Neuron (in vitro differentiated cells): ENCODE results near the gene FBXO38.

Experiments used
- H2AFZ ChIP-seq: one replicate; pipeline ENCODE4 v1.6.1; 2013; ENCODE audit warnings: low read depth, mild to moderate bottlenecking, inconsistent platforms, low read length, moderate library complexity
- H3K27me3 ChIP-seq: one replicate; pipeline ENCODE4 v1.6.1; 2013; ENCODE audit warnings: low read length; ENCODE audit not compliant: insufficient read depth
- H3K36me3 ChIP-seq: one replicate; pipeline ENCODE4 v1.6.1; 2013; ENCODE audit warnings: low read length; ENCODE audit not compliant: insufficient read depth
- H3K4me1 ChIP-seq: one replicate; pipeline ENCODE4 v1.6.1; 2013; ENCODE audit warnings: low read length; ENCODE audit not compliant: insufficient read depth
- H3K4me3 ChIP-seq: 2 replicates; pipeline ENCODE4 v1.5.1; 2013; ENCODE audit warnings: mild to moderate bottlenecking, low read length, moderate library complexity
- H3K9me3 ChIP-seq: one replicate; pipeline ENCODE4 v1.6.1; 2013; ENCODE audit warnings: low read length

FBXO38 gene

DNA sequence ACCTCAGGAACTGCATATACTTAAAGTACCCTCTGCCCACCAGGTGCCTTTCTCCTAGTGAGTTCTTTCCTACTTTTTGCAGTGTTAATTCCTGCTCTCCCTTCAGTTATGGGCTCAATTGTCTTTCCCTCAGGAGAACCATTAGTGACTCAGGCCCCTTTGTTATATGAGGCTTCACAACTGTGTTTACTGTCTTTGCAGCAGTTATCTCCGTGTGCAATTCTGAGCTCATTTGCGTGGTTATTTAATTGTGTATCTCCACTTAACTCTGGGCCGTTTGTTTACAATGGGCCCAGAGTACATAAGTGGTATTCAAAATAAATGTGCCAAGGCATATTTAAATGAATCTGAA lies 9.6 kb downstream of the FBXO38 start:
- Histone ChIP-seq H3K9me3 (no peaks in the 10 kb centered on the region), H3K36me3 (peaks cover 38% of the 10 kb centered on the region), H3K27me3 (no peaks in the 10 kb centered on the region), H3K4me1 (no peaks in the 10 kb centered on the region), H3K4me3 (no peak overlapping the region), H2AFZ (no peak overlapping the region)

DNA sequence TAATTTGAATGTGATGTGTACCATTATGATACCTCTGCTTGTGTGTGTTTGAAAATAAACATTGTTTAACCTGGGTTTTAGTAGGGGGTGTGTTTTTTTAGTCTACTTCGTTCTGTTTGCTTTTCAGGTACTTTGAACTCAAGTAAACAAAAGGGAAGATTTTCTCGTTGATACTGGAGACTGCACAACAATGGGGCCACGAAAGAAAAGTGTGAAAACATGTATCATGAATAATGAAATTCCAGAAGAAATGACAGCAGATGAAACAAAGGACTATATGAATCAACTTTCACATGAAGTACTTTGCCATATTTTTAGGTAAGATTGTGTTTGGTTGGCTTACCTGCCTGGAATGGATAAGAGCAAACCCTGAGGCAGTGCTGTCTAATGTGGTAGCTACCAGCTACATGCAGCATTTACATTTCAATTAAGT lies 10.8 kb downstream of the FBXO38 start:
- H3K4me3 ChIP-seq, result no peak overlapping the region
- H3K9me3 ChIP-seq, result no peaks in the 10 kb centered on the region
- H2AFZ ChIP-seq, result no peak overlapping the region
- H3K4me1 ChIP-seq, result no peaks in the 10 kb centered on the region
- H3K27me3 ChIP-seq, result no peaks in the 10 kb centered on the region
- H3K36me3 ChIP-seq, result peaks cover 38% of the 10 kb centered on the region

DNA sequence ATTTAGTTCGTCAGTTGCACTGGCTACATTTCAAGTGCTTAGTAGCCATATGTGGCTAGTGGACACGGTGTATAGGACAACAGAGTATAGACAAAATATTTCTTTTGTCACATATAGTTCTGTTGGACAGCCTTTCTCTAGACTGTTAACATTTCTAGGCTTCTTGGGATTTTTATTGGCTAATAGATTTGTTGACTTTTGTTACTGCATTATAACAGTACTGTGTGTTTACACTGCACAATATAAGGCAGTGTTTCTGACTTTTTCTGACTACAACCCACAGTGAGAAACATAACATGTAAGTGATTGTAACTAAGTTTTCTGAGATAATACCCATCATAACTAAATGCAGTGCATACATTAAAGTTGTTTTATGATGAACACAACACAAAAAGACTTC lies 11.3 kb downstream of the FBXO38 start:
- Histone ChIP-seq H3K4me3 (no peak overlapping the region), H3K9me3 (no peaks in the 10 kb centered on the region), H3K27me3 (no peaks in the 10 kb centered on the region), H3K4me1 (no peaks in the 10 kb centered on the region), H3K36me3 (peaks cover 42% of the 10 kb centered on the region), H2AFZ (no peak overlapping the region)

DNA sequence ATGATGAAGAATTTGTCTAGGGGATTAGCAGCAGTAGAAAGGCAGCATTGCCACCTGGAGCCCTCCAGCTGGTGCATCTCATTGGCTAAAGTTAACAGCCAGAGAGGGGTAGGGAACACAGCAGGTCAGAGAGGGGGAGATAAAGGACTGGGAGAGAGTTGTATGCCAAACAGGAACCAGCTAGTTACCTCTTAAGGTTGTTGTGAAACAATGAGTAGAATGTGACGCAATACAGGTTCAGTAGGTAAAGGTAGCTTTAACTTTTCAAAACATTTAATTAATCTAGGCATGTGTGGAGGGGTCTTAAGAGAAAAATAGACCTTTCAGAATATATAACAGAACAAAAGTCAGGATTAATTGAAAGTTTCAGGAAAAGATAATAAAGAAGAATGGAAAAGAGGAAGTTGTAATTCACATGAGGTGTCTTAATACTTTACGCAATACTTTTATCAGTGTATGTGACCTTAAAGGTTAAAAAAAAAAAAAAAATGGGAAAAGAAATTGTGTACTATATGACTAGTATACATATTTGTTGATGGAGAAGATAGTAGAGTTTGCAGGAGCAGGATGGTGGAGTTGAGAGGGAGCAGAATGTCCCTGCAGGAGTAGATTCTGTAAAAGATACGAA lies 14.3 kb downstream of the FBXO38 start:
- Histone ChIP-seq H3K4me1 (no peaks in the 10 kb centered on the region), H2AFZ (no peak overlapping the region), H3K4me3 (no peak overlapping the region), H3K36me3 (peaks cover 69% of the 10 kb centered on the region), H3K27me3 (no peaks in the 10 kb centered on the region), H3K9me3 (no peaks in the 10 kb centered on the region)

DNA sequence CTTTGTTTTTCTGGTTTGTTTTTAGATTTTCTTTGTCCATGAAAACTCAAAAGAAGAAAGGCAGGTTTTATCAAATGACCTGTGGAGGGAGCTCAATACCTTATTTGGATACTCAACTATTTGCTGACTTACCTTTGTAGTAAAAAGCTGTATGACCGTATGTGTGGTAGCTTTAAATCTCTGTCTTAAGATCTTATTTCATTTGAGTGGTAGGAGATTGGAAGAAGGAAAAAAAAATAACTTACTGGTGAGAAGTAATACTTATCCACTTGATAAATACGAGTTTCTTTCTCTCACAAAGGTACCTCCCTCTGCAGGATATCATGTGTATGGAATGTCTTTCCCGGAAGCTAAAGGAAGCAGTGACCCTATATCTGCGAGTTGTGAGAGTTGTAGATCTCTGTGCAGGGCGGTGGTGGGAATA lies 15.0 kb downstream of the FBXO38 start:
- Histone ChIP-seq H3K4me3 (no peak overlapping the region), H2AFZ (no peak overlapping the region), H3K36me3 (peaks cover 75% of the 10 kb centered on the region), H3K9me3 (no peaks in the 10 kb centered on the region), H3K4me1 (no peaks in the 10 kb centered on the region), H3K27me3 (no peaks in the 10 kb centered on the region)

DNA sequence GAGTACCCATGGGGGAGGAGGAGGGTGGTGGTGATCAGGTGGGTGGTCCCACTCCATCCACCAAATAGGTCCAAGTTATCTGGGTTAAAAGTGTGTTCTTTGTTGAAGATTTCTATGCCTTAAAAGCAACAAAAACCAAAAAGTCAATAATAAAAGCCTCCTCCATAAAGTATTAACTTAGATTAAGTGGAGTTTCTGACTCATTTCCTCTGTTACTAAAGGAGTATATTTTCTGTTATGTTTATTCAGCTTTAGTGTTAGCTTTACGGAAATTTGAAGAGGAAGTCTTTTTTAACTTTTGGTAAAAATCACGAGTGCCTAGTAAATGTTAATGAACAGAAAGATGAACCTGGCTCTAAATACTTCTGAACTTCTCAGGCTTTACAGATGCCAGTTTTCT lies 17.8 kb downstream of the FBXO38 start:
- Histone ChIP-seq H3K9me3 (no peaks in the 10 kb centered on the region), H3K4me1 (no peaks in the 10 kb centered on the region), H3K36me3 (peaks cover 80% of the 10 kb centered on the region), H3K27me3 (no peaks in the 10 kb centered on the region), H3K4me3 (no peak overlapping the region), H2AFZ (no peak overlapping the region)

DNA sequence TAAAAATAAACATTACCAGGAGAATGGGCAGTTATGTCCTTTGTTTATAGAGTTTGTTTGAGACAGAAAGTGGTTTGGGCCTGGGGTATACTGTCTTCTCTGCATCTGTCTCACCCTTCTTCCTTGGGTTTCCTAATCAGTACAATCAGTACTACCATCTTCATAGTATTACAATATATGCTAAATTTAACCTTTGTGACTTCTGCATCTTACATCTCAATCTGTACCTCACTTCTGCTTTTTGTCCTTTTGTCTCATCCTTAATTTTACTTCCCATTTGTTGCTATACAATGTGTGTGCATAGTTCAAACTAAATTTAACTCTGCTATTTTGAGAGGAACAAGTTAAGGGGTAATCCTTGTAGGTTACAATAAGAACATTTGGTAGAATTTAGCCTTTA lies 19.6 kb downstream of the FBXO38 start:
- no peak overlapping the region for H2AFZ ChIP-seq
- H3K4me3 ChIP-seq, result no peak overlapping the region
- H3K36me3 ChIP-seq, result peaks cover 89% of the 10 kb centered on the region
- no peaks in the 10 kb centered on the region for H3K9me3 ChIP-seq
- no peaks in the 10 kb centered on the region for H3K27me3 ChIP-seq
- H3K4me1 ChIP-seq, result no peaks in the 10 kb centered on the region

DNA sequence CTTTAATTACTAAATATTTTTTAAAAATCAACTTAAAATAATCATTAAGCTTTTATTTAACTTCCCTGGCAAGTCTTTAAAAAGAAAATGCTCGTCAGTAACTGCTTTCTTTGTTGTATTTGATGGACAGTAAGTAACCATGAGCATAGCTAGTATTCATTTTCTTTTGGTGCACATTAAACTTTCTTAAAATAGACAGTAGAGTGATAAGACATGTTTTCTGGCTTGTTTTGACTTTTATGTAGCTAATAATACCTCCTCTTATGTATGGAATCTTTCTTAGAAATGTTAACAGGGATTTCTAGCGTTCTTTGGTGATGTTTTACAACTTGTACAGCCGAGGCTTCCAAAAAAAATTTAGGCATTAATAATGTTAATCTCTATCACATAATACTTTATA lies 22.6 kb downstream of the FBXO38 start:
- Histone ChIP-seq H3K9me3 (no peaks in the 10 kb centered on the region), H3K4me3 (no peak overlapping the region), H3K4me1 (no peaks in the 10 kb centered on the region), H3K27me3 (no peaks in the 10 kb centered on the region), H3K36me3 (peaks cover 91% of the 10 kb centered on the region), H2AFZ (no peak overlapping the region)

DNA sequence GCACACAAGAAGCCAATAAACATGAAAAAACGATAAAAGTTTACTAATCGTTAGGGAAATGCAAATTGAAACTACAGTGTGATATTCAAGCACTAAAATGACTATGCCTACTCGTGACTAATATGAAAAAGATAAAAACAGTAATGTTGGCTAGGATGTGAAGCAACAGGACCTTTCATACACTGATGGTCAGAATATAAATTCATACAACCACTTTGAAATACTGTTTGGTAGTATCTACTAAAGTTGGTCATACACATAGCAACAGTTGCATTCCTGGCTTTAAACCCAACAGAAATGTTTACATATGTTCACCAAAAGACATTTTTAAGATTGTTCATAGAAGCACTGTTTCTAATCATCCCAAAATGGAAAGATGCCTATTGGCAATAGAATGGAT lies 24.3 kb downstream of the FBXO38 start:
- no peaks in the 10 kb centered on the region for H3K27me3 ChIP-seq
- H3K4me1 ChIP-seq, result no peaks in the 10 kb centered on the region
- H2AFZ ChIP-seq, result no peak overlapping the region
- no peak overlapping the region for H3K4me3 ChIP-seq
- H3K36me3 ChIP-seq, result peaks cover 89% of the 10 kb centered on the region
- H3K9me3 ChIP-seq, result no peaks in the 10 kb centered on the region

DNA sequence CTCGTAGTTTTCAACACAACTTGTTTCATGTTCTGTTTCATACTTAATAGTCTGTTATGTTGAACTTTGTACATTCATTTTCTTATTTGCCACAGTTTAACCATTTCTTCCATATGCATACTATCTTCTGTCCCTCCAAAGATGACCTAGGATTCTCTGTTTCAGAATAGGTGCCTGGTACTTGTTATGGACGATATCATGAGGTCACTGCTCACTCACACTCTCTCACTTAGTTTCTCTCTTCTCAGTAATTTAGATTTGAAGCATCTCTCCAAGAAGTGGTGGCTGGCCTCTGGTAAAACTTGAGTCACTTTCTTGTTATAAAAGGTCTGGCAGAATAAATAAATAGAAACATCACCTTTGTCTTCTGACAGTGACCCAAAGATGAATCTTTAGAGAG lies 28.4 kb downstream of the FBXO38 start:
- Histone ChIP-seq H3K9me3 (no peaks in the 10 kb centered on the region), H3K27me3 (no peaks in the 10 kb centered on the region), H2AFZ (no peak overlapping the region), H3K4me3 (no peak overlapping the region), H3K4me1 (no peaks in the 10 kb centered on the region), H3K36me3 (peaks cover 90% of the 10 kb centered on the region)

DNA sequence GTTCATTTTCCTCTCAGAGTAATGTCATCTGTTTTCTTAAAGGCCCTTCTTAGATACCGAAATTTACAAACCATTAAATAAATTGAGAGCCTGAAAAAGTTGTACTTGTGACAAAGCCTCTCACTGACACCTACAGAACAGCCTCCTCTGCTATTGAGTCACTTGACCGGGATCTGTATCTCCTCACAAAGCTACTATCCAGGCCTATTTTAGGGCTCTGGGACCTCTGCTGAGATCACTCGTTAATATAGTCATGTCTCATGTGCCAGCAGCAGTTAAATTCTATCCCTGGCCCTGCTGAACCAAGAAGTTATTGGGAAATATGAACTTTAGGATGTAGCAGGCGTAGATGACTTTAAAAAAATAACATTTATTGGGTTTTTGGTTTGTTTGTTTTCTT lies 31.1 kb downstream of the FBXO38 start:
- Histone ChIP-seq H3K36me3 (peaks cover 92% of the 10 kb centered on the region), H3K4me1 (no peaks in the 10 kb centered on the region), H2AFZ (no peak overlapping the region), H3K4me3 (no peak overlapping the region), H3K27me3 (no peaks in the 10 kb centered on the region), H3K9me3 (no peaks in the 10 kb centered on the region)

DNA sequence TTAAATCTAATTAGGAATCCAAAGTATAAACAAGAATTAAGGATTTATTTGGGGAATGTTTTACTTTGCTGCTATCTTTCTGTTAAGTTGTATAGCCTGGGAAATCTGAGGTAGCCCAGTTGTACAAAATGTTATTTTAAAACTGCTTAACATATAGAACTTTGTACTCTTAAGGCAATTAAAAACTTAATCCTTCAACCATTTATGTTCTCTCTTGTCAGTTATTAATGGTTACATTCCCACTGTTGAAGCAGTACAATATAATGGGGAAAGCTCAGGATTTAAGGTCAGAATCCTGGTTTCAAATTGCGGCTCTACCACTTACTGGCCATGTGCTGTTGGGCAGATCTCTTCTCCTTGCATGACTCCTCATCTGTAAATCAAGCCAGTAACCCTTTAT lies 32.7 kb downstream of the FBXO38 start:
- Histone ChIP-seq H3K9me3 (no peaks in the 10 kb centered on the region), H3K27me3 (no peaks in the 10 kb centered on the region), H2AFZ (no peak overlapping the region), H3K36me3 (peaks cover 86% of the 10 kb centered on the region), H3K4me3 (no peak overlapping the region), H3K4me1 (no peaks in the 10 kb centered on the region)

DNA sequence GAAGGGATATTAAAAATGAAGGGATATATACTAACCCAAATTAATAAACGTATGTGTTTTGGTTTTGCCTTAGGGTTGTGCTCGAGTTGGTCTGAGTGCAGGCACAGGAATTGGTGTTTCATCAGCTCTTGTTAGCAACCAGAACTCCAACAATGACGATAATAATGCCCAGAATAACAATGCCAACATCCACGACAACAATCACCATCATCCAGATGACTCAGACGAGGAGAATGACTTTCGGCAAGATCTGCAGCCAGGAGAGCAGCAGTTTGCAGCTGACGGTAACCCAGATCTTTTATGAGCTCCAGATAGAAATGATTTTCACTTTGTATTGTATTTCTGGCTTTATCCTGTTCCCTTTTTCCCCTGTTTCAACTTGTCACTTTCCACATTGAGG lies 33.2 kb downstream of the FBXO38 start:
- Histone ChIP-seq H3K4me3 (no peak overlapping the region), H3K36me3 (peaks cover 88% of the 10 kb centered on the region), H3K4me1 (no peaks in the 10 kb centered on the region)

DNA sequence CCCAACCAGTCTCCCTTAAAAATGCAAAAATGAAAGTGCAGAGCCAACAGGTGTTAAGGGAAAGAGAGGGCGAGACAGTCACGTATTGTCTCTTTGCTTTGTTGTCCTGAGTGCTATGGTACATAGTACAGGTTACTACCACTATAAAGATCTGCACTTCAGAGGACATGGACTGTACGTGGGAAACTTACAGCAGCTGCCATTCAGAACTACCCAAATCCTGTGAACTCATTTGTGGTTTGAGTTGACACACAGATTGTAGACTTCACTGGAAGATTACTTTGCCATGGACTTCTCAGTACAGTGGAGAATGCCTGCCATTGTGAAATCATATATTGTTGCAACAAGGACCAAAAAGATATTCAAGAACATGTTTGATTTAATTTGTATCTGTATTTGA lies 34.8 kb downstream of the FBXO38 start:
- no peak overlapping the region for H2AFZ ChIP-seq
- no peak overlapping the region for H3K4me3 ChIP-seq
- no peaks in the 10 kb centered on the region for H3K9me3 ChIP-seq
- no peaks in the 10 kb centered on the region for H3K4me1 ChIP-seq
- no peaks in the 10 kb centered on the region for H3K27me3 ChIP-seq
- H3K36me3 ChIP-seq, result peaks cover 84% of the 10 kb centered on the region

More for the DNA sequence above, 33.2 kb downstream of the FBXO38 start:
- no peak overlapping the region for H2AFZ ChIP-seq
- H3K27me3 ChIP-seq, result no peaks in the 10 kb centered on the region
- no peaks in the 10 kb centered on the region for H3K9me3 ChIP-seq
